PC-9 (cell line): ENCODE results near the gene SEMA3E.

ENCODE experiments used
- EZH2 ChIP-seq: fragments of 200-600 bp; sonication (generic); IDR thresholded peaks from 2 replicates; pipeline ENCODE4 v1.8.0; 2017; ENCODE audit warnings: antibody characterized with exemption, low read depth
- TF ChIP-seq, protein P1 (sequence below): fragments of 200-600 bp; sonication (generic); conservative IDR thresholded peaks from 2 replicates; pipeline ENCODE4 v1.6.1; 2017; ENCODE audit warnings: mixed run types, antibody characterized with exemption, mild to moderate bottlenecking, moderate library complexity

DNA sequence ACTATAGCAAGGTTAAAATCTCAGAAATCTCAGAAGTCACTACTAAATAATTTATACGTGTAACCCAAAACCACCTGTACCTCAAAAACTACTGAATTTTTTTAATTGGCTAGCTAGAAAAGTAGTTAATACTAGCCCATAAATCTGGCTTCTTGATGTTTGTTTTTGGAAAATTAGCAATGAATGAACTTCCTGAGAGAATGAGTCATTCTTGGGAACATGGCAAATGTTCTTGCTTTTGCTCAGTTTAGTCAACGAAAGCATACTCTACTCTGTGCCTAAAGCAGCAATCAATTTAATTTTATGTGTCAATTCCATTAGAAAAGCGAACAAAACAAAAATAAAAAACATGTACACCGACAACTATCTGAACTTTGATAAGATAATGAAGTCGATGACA, 69.2 kb downstream of the SEMA3E start:
- TF ChIP-seq, protein P1, sequence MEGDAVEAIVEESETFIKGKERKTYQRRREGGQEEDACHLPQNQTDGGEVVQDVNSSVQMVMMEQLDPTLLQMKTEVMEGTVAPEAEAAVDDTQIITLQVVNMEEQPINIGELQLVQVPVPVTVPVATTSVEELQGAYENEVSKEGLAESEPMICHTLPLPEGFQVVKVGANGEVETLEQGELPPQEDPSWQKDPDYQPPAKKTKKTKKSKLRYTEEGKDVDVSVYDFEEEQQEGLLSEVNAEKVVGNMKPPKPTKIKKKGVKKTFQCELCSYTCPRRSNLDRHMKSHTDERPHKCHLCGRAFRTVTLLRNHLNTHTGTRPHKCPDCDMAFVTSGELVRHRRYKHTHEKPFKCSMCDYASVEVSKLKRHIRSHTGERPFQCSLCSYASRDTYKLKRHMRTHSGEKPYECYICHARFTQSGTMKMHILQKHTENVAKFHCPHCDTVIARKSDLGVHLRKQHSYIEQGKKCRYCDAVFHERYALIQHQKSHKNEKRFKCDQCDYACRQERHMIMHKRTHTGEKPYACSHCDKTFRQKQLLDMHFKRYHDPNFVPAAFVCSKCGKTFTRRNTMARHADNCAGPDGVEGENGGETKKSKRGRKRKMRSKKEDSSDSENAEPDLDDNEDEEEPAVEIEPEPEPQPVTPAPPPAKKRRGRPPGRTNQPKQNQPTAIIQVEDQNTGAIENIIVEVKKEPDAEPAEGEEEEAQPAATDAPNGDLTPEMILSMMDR, result no peak
- TF ChIP-seq EZH2, result no peak
